Stomach (tissue), 4 donors: ENCODE data around the gene LRCH4.

ENCODE experiments used
- POLR2A ChIP-seq, 4 donors: fragments of 450-650 bp; IDR thresholded peaks; one replicate each; pipeline ENCODE4 v1.6.1; 2016; ENCODE audit warnings: antibody characterized with exemption in 4 of 4, control low read depth in 2 of 4, mild to moderate bottlenecking in 1 of 4, moderate library complexity in 1 of 4
- POLR2AphosphoS5 ChIP-seq, 3 donors: sonication (generic); formaldehyde crosslinking; IDR thresholded peaks; one replicate each; pipeline ENCODE4 v1.6.1; 2016; ENCODE audit warnings: antibody characterized with exemption in 3 of 3
- TF ChIP-seq, protein P1 (sequence below), 7 experiments: fragments of 450-650 bp in 4 of 7; fragments of 200-600 bp in 3 of 7; sonication (generic) in 3 of 7; IDR thresholded peaks; one replicate each; pipeline ENCODE4 v1.5.1; 2016 to 2019; ENCODE audit warnings: antibody characterized with exemption in 7 of 7, control low read depth in 2 of 7, mild to moderate bottlenecking in 1 of 7

DNA sequence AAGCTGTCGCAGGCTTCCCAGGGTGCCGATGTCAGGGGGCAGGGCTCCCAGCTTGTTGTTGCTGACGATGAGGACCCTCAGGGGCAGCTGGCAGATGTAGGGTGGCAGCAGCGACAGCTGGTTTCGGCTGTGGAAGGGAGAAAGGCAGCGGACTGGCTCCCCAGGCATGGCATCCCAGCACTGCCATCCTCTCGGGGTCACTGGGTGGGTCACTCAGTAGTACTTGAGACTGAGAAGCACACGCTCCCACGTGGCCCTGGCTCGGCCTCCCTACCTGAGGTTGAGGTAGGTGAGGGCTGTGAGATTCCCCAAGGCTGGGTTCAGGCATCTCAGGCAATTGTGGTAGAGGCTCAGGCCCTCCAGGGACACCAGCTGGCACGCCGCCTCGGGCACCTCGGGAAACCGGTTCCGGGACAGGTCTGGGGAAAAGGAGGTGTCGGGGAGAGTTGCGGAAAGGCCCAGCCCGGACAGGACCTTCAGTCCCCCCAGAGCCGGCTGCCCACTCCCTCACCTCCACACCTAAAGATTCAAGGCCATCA lies 3.8 kb downstream of the LRCH4 start:
- TF ChIP-seq, protein P1, sequence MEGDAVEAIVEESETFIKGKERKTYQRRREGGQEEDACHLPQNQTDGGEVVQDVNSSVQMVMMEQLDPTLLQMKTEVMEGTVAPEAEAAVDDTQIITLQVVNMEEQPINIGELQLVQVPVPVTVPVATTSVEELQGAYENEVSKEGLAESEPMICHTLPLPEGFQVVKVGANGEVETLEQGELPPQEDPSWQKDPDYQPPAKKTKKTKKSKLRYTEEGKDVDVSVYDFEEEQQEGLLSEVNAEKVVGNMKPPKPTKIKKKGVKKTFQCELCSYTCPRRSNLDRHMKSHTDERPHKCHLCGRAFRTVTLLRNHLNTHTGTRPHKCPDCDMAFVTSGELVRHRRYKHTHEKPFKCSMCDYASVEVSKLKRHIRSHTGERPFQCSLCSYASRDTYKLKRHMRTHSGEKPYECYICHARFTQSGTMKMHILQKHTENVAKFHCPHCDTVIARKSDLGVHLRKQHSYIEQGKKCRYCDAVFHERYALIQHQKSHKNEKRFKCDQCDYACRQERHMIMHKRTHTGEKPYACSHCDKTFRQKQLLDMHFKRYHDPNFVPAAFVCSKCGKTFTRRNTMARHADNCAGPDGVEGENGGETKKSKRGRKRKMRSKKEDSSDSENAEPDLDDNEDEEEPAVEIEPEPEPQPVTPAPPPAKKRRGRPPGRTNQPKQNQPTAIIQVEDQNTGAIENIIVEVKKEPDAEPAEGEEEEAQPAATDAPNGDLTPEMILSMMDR (IDR thresholded peaks at IDR 0.05) = no peak
- no peak for TF ChIP-seq POLR2A (IDR thresholded peaks at IDR 0.05)
- TF ChIP-seq POLR2AphosphoS5 (IDR thresholded peaks at IDR 0.05) = no peak
